ENCODE data around the gene KHDRBS2.

The KHDRBS2 gene

DNA sequence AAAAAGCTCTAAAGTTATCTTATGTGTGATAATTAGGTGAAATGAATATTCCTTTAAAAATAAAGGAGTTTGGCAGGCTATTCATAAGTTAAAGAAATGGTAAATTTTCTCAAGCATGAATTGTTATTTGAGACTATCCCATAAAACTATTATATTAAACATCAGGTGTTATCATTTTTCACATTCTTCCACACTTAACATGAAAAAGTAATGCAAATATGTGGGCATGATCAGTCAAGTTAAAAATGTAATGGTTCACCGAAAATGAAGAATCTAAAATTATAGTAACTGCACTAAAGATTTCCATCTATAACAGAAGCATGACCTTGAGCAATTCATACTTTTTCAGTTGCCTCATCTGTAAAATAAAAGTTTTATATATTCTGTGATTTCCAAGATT is 110.8 kb downstream of the KHDRBS2 start:
- DNase-seq (no peak), ATAC-seq (no peak)

DNA sequence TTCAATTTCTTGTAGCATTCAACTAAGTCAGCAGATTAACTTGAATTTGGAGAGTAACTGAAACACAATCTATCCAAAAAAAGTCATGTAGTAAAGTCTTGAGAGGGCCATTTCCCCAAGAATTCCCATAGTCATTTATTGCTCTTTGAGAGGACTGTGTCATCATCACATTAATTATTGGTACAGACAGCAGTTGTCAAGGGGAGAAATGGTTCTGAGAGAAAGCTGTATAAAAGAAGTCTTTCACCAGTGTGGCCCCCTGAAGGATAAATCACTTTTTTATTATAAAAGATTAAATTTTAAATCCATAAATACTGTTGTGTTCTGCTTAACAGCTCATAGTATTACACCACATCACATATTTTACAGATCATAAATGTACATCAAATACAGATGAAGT is 111.5 kb downstream of the KHDRBS2 start:
- DNase-seq = no peak
- no peak for ATAC-seq

DNA sequence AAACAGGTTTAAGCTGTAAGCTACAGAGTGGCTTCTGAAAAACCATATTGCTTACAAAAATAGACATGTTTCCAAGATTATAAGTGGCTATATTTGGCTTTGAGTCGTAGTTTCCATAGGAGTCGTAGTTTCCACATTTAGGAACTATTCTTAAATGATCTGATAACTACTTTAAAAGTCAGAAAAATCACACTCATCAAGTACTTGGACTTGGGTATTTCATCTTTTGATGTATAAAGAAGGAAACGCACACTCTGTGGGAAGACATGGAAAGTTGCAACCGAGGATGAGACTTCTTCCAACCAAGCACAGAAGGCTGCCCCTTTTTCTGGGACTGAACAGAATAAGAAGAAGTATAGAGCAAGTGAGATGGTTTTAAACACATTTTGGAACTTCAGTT is 118.3 kb downstream of the KHDRBS2 start:
- no peak for DNase-seq
- no peak for ATAC-seq

DNA sequence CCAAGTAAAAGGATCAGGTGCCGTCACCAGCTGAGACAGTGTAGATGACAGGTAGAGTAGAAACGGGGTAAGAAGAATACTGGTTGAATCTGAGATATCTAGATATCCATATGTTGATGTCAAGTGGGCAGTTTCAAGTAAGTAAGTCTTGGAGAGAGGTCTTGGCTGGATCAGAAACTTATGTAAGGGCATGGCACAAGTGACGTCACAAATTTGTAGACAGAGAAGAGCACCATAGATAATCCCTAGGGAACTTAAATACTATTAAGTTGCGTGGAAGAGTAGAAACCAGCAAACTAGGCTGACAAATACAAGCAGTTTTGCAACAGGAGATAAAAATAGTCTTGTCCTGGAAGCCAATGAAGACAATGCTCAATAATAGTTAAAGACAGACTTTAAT is 123.2 kb downstream of the KHDRBS2 start:
- no peak for DNase-seq
- no peak for ATAC-seq

DNA sequence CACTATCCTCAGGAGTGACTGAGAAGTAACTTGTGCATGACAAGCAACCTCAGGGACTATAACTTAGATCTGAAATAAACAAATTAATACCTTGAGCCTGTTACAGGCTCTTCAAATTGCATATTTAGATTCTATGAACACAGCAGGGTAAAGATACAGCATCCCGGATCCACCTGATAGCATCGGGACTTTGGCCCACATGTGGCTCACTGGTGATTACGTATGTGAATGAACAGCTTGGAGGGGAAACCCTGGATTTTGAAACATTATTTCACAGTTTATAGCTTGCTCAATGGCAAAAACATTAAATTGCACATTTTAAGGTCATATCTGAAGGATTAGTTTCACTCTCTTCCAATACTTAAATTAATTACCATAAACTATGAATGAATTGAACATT is 133.2 kb downstream of the KHDRBS2 start:
- no peak for ATAC-seq

DNA sequence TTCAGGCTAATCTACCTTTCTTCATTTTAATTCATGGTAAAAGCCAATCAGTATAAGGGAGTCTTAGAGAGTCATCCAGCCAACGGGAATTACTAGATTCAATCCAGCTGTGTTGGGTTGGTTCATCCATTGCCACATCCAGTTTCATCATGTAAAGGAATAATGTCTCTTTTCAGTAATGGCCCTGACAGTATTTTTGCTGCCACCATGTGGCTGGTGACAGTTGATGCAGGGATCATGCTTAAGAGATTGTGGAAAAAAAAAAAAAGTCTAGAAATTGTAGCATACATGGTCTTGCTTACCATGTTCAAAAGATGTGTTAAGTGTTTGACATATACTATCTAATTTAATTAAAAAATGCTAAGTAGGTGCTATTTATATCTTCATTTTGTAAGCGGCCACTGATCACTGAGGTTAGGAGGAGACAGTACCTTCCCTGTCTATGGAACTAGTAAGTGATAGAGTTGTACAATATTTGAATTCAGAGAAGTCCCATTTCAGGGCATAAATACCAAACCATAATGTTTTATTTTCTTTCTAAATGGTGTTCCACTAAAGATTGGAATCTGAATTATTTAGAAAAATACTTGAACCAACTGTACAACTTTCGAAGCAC is 135.9 kb downstream of the KHDRBS2 start:
- DNase-seq (peak; percentile 5), ATAC-seq (no peak)

More for the DNA sequence above, 133.2 kb downstream of the KHDRBS2 start:
- DNase-seq = no peak

DNA sequence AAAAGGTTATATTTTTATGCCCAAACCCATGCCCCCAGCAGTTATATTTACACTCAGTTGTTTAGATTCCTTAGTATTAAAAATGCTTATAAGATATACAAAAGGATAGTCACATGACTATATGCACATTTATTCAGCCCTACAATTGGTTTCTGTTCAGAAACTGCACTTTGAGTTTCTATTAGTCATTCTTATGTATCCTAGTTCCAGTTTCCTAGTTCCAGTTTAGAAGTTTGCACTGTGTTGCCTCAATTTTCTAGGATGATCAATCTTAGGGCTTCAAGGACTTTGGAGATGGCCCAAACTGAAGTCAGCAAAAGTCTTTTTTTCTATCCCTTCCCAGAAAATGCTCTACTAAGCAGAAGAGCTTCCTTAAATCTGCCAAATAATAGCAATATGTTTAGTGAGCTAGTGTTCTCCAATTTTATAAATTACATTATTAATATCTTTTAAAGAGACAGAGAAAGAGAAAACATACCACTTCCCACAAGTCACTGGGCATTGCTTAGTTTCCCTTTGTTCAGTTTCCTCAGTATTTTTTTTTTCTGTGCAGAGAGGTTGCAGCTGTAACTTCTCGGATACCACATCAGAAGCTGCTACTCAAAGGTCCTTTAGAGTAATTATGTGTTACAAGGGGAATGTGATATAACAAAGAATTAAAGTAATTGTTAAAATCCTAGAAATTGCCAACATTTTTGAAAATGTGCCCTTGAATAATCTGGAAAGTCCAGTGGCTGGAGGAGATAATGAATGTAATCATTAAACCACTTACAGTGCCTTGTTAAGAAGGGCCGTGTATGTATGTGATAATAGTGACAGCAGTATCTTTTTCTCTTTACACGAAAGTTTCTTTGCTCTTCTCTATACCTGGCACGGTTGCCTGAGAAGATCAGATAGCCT is 138.8 kb downstream of the KHDRBS2 start:
- no peak for DNase-seq

DNA sequence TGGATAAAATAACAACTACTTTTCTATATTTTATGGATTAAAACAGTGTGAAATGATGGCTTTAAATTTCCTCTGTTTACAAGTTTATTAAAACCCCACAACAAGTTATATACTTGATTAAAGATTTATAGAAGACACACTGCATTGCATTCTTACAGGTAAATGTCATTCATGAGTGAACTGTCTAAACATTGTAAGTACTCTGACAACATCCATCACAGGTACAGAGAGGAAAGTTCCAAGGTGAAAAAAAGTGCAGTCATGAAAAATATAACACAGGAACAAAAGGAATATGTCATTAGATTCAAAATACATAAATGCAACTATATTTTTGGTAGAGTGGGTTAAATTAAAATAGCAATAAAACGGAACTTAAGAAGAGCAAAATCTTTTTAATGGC is 156.9 kb downstream of the KHDRBS2 start:
- no peak for DNase-seq
- ATAC-seq = no peak

More for the DNA sequence above, 138.8 kb downstream of the KHDRBS2 start:
- no peak for ATAC-seq

DNA sequence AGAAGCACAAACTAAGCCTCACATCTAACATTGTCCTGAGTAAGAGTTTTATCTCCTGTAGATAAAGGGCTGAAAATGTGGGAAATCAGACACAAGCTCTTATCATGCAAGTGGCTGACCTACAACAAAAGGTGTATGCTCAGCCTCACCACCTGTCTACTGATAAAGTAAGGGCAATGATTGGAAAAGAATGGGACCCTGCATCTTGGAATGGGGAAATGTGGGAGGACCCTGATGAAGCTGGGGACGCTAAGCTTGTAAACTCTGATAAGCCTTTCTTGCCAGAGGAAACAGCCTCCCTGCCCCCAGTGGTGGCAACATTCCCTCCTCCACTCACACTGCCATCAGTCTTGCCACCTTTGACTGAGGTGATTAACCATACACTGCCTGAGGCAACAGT is 166.6 kb downstream of the KHDRBS2 start:
- DNase-seq (no peak), ATAC-seq (no peak)

DNA sequence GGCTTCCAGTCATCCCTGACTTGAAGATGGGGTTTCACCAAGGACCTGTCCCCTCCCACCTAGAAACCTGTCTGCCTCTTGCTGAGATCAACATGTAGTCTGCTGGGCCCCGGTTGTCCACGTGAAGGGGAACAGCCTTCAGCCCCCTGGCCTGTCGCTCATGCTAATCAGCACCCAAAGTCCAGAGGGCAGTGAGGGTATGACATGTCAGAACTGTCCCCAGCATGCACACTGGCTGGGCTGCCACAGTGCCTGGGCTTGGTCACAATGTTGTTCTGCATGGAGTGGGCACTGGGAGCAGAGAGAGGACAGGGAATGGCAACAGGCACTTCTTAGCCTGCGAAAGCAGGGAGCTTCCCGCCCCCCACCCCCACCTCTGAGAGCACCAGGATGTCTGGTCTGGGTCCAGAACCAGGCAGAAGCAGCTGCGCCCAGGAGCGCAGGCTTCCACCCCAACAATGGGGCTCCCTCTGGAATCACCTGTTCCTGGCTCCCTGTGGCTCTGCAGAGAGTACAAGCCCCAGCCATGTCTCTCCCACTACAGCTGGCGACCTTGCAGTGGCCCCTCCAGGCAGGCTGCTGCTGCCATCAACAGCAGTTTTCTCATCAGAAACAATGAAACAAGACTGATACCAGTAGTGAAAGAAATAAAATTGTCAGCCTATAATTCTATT is 182.7 kb downstream of the KHDRBS2 start:
- ATAC-seq = no peak
- no peak for DNase-seq

DNA sequence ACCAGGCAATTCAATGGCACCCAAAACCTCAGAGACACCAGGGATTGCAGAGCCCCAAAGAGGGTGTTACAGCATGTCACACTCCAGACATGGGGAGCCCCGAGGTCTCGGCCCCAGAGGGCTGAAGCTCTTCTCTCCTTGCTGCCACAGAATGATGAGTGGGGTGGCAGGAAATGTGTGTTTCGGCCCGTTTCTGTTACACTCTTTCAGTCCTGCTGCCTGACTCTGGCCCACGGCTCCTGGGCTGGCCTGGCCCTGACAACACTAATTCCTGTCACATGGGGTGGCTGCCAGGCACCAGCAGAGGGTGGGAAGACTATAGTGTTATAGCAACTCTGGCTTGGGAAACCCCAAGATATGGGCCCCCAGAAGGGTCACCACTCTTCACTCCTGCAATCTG is 183.6 kb downstream of the KHDRBS2 start:
- ATAC-seq (no peak), DNase-seq (no peak)

DNA sequence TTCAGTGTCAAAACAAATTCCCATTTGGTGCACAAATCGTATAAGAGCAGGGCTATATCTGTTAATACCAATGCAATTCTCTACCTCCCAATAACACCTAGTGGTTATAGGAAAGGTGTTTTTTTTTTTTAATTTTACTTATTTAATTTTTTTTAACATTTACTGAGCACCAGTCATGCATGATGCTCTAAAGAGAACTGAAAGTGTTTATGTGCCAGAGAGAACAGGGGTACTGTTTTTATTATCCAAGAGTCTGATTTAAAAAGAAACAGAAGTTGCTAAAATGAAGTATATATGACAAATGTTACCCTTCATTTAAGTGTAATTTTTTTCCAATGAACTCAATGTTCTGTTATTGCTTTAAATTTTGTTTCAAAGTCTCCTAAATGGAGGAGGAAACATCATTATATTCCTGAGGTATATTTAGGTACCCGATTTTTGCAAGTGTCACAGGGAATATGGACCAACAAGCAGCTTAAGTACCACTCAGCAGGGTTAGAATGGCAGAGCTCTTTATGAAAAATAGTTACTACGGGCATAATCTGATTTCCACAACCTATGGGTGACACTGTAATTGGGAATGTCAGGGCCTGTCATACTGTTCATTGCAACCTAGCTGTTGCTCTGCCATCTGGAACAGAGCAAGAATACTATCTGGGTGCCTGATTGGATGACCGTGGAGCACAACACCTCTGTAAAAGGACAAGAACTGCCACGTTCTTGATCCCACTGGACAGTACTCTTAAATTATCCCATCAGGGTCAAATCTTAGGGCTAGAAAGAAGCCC is 195.4 kb downstream of the KHDRBS2 start:
- DNase-seq (no peak), ATAC-seq (no peak)

DNA sequence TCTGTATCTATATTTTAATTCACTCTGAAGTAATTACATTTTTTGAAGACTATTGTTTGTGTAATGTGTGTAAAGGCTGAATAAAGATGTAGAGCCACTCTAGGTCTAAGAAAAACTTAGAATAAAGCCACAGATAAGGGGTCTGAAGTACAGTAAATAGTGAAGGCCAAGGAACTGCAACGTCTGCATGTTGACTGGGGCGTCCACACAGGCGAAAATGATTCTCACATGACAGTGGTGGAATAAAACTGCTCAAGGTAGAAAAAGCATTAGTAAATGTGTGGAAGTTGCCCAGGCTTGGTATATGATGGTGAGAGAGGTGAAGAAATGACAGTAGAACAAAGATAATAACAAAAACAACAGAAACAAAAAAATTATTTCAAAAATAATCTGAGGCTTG is 196.2 kb downstream of the KHDRBS2 start:
- DNase-seq (no peak), ATAC-seq (no peak)

DNA sequence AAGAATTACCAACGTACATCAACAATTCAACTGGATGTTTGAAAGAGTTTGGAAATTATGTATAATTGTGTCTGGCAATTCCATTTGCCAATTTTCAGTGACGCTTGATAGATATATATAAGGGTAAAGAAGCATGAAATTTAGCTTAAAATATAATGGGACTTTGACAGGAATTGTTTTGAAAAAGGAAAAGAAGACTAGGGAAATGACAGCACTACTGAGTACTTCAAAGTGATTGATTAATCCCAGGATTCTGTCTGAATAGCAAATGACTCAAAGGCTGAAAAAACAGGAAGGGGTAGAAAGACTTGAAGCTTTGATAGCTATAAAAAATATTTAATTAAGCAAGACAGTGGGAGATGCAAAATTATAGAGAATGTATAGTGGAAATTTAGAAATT is 200.0 kb downstream of the KHDRBS2 start:
- ATAC-seq (no peak), DNase-seq (no peak)

DNA sequence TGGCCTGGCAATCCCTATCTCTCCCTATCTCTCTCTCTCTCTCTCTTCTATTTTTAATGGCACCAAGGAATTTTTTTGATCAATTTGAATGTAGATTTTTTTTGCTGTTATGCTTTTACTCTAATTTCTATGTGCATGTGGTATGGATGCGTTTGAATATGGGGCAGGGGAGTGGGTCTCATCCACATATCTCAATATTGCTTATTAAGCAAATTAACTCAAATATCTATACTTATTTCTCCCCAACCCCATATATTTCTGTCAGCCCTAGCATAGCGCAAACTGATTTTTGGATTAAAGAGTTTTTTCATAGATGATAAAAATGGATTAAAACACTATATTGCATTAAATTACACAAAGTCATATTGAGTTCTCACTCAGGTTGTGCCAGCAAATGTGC is 210.2 kb downstream of the KHDRBS2 start:
- DNase-seq (no peak), ATAC-seq (no peak)

DNA sequence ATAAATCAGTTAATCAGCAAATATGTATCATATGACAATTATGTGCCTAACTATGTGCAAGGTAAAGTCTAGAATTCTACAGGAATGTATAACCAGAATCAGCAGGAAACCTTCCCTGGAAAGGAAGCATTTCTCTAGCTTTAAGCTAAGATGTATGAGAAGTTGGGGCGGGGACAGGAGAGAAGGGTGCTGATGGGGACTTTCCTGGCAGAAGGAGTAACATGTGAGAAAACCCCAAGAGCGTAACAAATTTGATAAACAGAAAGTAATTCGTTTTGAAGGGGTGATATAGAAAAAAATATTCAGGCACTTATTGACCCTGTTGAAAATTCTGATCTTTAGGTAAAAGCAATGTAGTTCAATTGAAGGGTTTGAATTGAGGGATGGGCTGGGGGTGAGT is 226.1 kb downstream of the KHDRBS2 start:
- ATAC-seq (no peak), DNase-seq (no peak)

DNA sequence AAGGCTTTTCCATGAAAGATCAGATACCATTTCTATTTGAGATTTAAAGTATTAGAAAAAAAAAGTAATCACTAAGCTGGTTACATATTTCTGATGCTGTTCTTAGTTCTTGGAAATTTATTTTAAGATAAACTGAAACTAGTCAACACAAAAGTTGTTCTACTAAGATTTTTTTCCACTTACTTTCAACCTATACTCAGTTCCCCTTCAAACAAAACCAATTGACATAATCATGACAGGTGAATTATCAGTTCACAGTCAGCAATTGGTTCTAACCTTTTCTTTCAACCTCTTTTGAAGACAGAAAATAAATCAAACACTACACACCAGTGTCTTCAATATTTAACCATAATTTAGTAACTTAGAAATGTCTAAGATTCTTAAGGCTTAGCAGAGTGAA is 228.7 kb downstream of the KHDRBS2 start:
- ATAC-seq (no peak), DNase-seq (no peak)

DNA sequence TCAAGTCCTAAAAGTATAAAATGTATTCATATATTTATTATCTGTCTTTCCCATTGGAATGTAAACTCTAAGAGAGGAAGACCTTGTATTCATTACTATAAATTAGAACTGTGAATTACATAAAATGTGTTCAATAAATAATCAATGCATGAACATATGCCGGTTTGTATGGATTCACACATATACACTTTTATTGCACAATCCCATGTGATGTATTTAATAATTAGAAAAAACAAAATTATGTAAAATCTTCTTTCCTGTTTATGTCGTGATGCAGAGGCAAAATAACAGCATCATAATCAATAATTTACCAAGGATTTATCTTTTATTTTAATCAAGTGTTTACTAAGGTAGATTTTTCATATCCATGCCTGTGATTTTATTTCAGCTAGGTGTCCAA is 240.5 kb downstream of the KHDRBS2 start:
- DNase-seq (no peak), ATAC-seq (no peak)

DNA sequence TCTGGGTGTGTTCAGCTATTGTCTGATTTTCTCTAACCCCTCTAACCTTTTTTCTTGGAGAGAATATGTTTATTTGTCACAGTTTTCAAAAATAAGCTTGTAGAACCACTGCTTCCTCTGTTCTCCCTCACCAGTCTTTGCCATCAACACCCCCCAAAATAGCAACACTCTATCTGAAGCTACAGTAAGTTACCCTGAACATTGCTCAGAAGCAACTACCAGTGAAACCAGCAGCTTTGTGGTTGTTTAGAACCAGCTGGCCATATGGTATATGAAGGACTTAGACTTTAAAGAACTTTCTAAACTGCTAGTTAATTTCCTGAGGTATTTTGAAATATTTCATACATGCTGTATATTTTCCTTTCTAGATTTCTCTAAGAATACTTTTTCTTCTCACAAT is 242.9 kb downstream of the KHDRBS2 start:
- ATAC-seq = no peak
- DNase-seq = no peak

DNA sequence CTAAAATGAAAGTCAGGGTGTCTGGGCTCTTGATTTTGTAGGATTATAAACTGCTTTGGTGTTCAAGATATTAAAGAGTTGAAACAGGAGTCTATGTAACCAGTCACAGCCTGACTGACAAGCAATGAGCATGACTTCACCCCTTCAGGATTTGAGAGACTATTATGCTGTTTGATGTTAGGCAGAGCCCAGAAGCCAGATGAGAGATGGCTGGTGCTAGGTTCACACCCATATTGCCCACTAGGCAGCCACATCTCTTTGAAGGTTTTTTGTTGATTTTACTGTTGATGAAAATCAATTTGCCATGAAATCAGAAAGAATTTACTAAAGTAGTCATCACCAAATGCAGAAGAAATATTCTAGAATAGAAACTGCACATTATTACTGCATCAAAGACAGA is 243.6 kb downstream of the KHDRBS2 start:
- DNase-seq (no peak), ATAC-seq (no peak)

DNA sequence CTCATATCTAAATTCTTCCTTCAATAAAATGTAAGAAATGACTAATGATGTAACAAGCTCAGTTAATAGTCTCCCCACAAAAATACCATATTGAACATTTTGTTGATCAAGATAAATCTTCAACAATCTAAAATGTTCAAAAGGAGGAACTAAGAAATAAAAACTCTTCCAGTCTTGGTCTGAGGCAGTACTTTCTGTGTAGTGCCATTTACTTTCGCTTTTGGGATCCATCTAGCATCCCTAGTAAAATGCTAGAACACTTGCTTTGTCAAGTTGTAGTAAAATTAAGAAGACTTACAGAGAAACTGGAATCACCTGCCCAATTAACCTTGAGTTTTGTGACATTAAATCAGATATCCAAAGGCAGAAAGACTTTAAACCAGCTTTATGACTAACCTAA is 246.4 kb downstream of the KHDRBS2 start:
- ATAC-seq (no peak), DNase-seq (no peak)

DNA sequence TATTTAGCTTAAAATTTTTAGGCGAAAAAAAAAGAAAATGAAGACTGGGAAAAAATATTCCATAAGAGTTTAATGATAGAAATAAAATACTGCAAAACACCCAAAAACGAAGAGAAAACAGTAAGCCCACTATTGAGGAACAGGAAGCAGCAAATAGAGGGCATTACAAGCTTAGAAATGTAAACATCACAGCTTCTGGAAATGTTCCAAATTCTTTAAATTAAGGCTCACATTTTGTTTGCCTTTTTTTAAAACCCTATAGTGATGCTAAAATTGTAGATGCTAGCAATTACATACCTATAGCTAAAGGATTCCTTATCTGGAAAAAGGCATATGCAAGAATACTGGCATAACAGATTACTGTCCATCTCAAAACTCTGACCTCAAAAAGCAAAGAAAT is 248.6 kb downstream of the KHDRBS2 start:
- DNase-seq (no peak), ATAC-seq (no peak)

DNA sequence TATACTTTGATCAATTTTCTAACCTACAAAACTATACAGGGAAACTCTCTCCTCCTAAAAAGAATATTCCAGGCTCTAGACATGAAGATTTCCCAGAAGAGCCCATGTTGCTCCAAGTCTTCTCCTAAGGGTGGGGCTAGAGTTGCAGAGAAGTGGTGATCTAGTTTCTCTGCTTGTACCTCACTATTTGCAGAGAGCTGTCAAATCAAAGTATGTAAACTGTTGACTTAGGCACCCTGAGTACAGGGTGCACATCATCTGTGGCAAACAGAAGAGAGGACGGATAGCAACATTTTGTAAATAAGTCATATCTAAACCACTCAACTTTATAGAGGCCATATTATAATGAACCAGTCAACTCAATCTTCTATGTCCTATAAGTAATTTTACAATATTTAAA is 250.1 kb downstream of the KHDRBS2 start:
- DNase-seq (no peak), ATAC-seq (no peak)

All from stimulated activated naive CD8-positive, alpha-beta T cell treated with anti-CD3 and anti-CD28 coated beads, Interleukin-15, Interleukin-2, amounts not matched to agents 100 U/mL and 50 U/mL, for 24 hours (primary cell).